ENCODE data around the gene RSRC1. TPM values are rescaled to one million over a fixed set of nuclear protein-coding genes. Genes with fewer than 3 reads are reported as not detected.

Gene RSRC1
- polyA plus RNA-seq, 1 donor (not counting 4 experiments of a cell fraction or from before 2014, with no cell fraction given) = 11.1 TPM

DNA sequence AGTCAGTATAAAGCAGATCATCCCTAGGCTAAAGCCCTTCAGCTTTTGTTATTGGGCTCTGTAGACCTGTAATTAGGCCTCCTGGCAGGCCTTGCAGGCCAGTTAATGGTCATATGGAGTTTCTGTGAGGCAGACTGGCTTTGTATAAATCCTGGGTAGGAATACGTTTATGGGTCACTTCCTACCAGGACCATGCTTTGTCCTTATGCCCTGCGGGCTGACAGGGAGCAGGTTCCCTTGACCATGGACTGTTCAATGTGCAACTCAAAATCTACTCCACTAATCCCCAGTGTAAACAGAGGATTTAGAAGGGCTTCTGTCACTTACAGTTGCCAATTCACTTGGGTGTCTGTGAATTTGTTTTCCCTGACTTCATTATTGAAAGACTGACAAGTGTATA, 258.4 kb downstream of the RSRC1 start:
- Histone ChIP-seq H3K4me3 (ENCODE audit: control insufficient read depth in 2 of 3, extremely low read depth in 1 of 3, insufficient read depth in 2 of 3, low read depth in 1 of 3, low read length in 3 of 3) (no peak overlapping the region), H3K9me1 (ENCODE audit: control insufficient read depth, extremely low read depth, insufficient read depth, low read length) (no peaks in the 10 kb centered on the region), H3K9ac (ENCODE audit: control insufficient read depth, extremely low read depth, insufficient read depth, low read length) (no peak overlapping the region), H4K20me1 (ENCODE audit: control insufficient read depth, extremely low read depth, insufficient read depth, low read length) (no peaks in the 10 kb centered on the region), H3K4me1 (ENCODE audit: control insufficient read depth, extremely low read depth, insufficient read depth, low read length) (no peaks in the 10 kb centered on the region), H3K79me2 (ENCODE audit: control insufficient read depth, insufficient read depth, low read length) (no peaks in the 10 kb centered on the region), H3K9me3 (ENCODE audit: control insufficient read depth, low read depth, low read length) (no peaks in the 10 kb centered on the region), H2AFZ (ENCODE audit: control insufficient read depth, low read length) (no peak overlapping the region), H3K27me3 (ENCODE audit: control insufficient read depth, extremely low read depth, insufficient read depth, low read length) (no peaks in the 10 kb centered on the region), H3K27ac (ENCODE audit: control insufficient read depth, insufficient read depth, low read length) (no peak overlapping the region), H3K4me2 (ENCODE audit: control insufficient read depth, extremely low read depth, insufficient read depth, low read depth, low read length) (no peak overlapping the region), H3K36me3 (ENCODE audit: control insufficient read depth in 2 of 2, extremely low read depth in 1 of 2, insufficient read depth in 2 of 2, low read length in 2 of 2) (no peaks in the 10 kb centered on the region)
- no peak for TF ChIP-seq EZH2 (IDR thresholded peaks at IDR 0.05; ENCODE audit: low read length)
- DNase-seq (ENCODE audit: low read depth, low spot score) = no peak
- FAIRE-seq = no peak
- dilution Hi-C loops (cut with MboI; ENCODE audit: extremely low pct_ligation_motif_present, low sequenced_read_pairs) = no loop called here

DNA sequence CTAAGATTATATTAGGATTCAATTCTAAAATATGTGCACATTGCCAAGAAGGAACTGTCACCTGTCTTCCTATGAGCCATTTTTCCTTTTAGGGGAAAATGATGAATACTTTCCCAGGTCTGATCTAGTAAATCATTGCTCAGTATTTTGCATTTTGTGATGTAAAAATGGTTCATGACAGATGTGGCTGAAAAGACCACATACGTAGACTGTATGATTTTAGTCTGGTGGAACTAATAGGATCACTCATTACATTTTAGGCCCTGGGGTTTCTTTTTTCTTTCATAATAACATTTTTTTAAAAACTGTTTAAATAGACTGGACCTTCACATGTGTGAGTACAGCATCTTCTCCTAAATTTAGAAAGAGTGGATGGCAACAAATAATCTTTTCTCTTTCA, 259.4 kb downstream of the RSRC1 start:
- Histone ChIP-seq H3K4me3 (ENCODE audit: control insufficient read depth in 2 of 3, extremely low read depth in 1 of 3, insufficient read depth in 2 of 3, low read depth in 1 of 3, low read length in 3 of 3) (no peak overlapping the region), H4K20me1 (ENCODE audit: control insufficient read depth, extremely low read depth, insufficient read depth, low read length) (no peaks in the 10 kb centered on the region), H3K9me1 (ENCODE audit: control insufficient read depth, extremely low read depth, insufficient read depth, low read length) (no peaks in the 10 kb centered on the region), H3K4me2 (ENCODE audit: control insufficient read depth, extremely low read depth, insufficient read depth, low read depth, low read length) (no peak overlapping the region), H2AFZ (ENCODE audit: control insufficient read depth, low read length) (no peak overlapping the region), H3K36me3 (ENCODE audit: control insufficient read depth in 2 of 2, extremely low read depth in 1 of 2, insufficient read depth in 2 of 2, low read length in 2 of 2) (no peaks in the 10 kb centered on the region), H3K27ac (ENCODE audit: control insufficient read depth, insufficient read depth, low read length) (no peak overlapping the region), H3K9ac (ENCODE audit: control insufficient read depth, extremely low read depth, insufficient read depth, low read length) (no peak overlapping the region), H3K27me3 (ENCODE audit: control insufficient read depth, extremely low read depth, insufficient read depth, low read length) (no peaks in the 10 kb centered on the region), H3K9me3 (ENCODE audit: control insufficient read depth, low read depth, low read length) (no peaks in the 10 kb centered on the region), H3K4me1 (ENCODE audit: control insufficient read depth, extremely low read depth, insufficient read depth, low read length) (no peaks in the 10 kb centered on the region), H3K79me2 (ENCODE audit: control insufficient read depth, insufficient read depth, low read length) (no peaks in the 10 kb centered on the region)
- TF ChIP-seq EZH2 (IDR thresholded peaks at IDR 0.05; ENCODE audit: low read length) = no peak
- dilution Hi-C loops (cut with MboI; ENCODE audit: extremely low pct_ligation_motif_present, low sequenced_read_pairs) = no loop called here
- FAIRE-seq = no peak
- no peak for DNase-seq (ENCODE audit: low read depth, low spot score)

DNA sequence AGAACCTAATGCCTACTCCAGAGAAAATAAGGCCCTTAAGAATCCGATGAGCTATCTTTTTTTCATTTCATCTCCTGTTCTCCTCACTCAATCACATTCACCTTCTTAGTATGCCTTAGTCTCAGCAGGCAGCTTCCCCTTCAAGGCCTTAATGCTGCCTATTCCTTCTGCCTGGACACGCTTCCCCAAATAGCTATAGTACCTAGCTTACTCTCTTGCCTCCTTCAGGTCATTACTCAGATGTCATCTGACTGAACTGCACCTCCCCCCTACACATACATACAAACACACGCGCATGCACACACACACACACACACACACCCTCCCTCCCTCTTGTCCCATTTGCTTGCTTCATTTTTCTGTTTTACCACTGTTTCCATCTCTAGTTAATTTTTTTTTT, 269.6 kb downstream of the RSRC1 start:
- Histone ChIP-seq H3K4me1 (ENCODE audit: control insufficient read depth, extremely low read depth, insufficient read depth, low read length) (no peaks in the 10 kb centered on the region), H3K36me3 (ENCODE audit: control insufficient read depth in 2 of 2, extremely low read depth in 1 of 2, insufficient read depth in 2 of 2, low read length in 2 of 2) (no peaks in the 10 kb centered on the region), H3K9me3 (ENCODE audit: control insufficient read depth, low read depth, low read length) (no peaks in the 10 kb centered on the region), H3K79me2 (ENCODE audit: control insufficient read depth, insufficient read depth, low read length) (no peaks in the 10 kb centered on the region), H3K4me2 (ENCODE audit: control insufficient read depth, extremely low read depth, insufficient read depth, low read depth, low read length) (no peak overlapping the region), H3K4me3 (ENCODE audit: control insufficient read depth in 2 of 3, extremely low read depth in 1 of 3, insufficient read depth in 2 of 3, low read depth in 1 of 3, low read length in 3 of 3) (no peak overlapping the region), H3K27ac (ENCODE audit: control insufficient read depth, insufficient read depth, low read length) (no peak overlapping the region), H3K9me1 (ENCODE audit: control insufficient read depth, extremely low read depth, insufficient read depth, low read length) (no peaks in the 10 kb centered on the region), H3K27me3 (ENCODE audit: control insufficient read depth, extremely low read depth, insufficient read depth, low read length) (no peaks in the 10 kb centered on the region), H4K20me1 (ENCODE audit: control insufficient read depth, extremely low read depth, insufficient read depth, low read length) (no peaks in the 10 kb centered on the region), H3K9ac (ENCODE audit: control insufficient read depth, extremely low read depth, insufficient read depth, low read length) (no peak overlapping the region), H2AFZ (ENCODE audit: control insufficient read depth, low read length) (no peak overlapping the region)
- TF ChIP-seq, protein P1, sequence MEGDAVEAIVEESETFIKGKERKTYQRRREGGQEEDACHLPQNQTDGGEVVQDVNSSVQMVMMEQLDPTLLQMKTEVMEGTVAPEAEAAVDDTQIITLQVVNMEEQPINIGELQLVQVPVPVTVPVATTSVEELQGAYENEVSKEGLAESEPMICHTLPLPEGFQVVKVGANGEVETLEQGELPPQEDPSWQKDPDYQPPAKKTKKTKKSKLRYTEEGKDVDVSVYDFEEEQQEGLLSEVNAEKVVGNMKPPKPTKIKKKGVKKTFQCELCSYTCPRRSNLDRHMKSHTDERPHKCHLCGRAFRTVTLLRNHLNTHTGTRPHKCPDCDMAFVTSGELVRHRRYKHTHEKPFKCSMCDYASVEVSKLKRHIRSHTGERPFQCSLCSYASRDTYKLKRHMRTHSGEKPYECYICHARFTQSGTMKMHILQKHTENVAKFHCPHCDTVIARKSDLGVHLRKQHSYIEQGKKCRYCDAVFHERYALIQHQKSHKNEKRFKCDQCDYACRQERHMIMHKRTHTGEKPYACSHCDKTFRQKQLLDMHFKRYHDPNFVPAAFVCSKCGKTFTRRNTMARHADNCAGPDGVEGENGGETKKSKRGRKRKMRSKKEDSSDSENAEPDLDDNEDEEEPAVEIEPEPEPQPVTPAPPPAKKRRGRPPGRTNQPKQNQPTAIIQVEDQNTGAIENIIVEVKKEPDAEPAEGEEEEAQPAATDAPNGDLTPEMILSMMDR (optimal IDR thresholded peaks at IDR 0.05 in 1 of 3, IDR thresholded peaks at IDR 0.05 in 1 of 3, conservative IDR thresholded peaks at IDR 0.05 in 1 of 3; ENCODE audit: extremely low read depth in 1 of 3, insufficient read depth in 2 of 3, low read length in 3 of 3) = no peak
- no peak for TF ChIP-seq EZH2 (IDR thresholded peaks at IDR 0.05; ENCODE audit: low read length)
- FAIRE-seq = no peak
- DNase-seq (ENCODE audit: low read depth, low spot score) = no peak
- dilution Hi-C loops (cut with MboI; ENCODE audit: extremely low pct_ligation_motif_present, low sequenced_read_pairs) = no loop called here

Data from keratinocyte (primary cell).